OCI-LY1 (cell line): ENCODE data around the gene STAC3.

Source experiments
- H2AFZ ChIP-seq: fragments of 200-600 bp; sonication (generic), shearing (Covaris generic); 2 replicates; pipeline ENCODE4 v1.6.0; 2014; ENCODE audit warnings: antibody characterized with exemption, mild to moderate bottlenecking, low read length
- H3F3A ChIP-seq: fragments of 200-600 bp; sonication (generic), shearing (Covaris generic); 2 replicates; pipeline ENCODE4 v1.6.0; 2014; ENCODE audit warnings: mild to moderate bottlenecking, antibody characterized with exemption, low read length, moderate library complexity; ENCODE audit not compliant: insufficient read depth
- H3K27ac ChIP-seq: fragments of 200-600 bp; sonication (generic); 2 replicates; pipeline ENCODE4 v1.5.1; 2014; ENCODE audit warnings: low read length, mixed run types, mild to moderate bottlenecking, low read depth; ENCODE audit not compliant: poor library complexity, severe bottlenecking
- H3K27me3 ChIP-seq: fragments of 200-600 bp; sonication (generic); 2 replicates; pipeline ENCODE4 v1.6.0; 2014; ENCODE audit warnings: antibody characterized with exemption, mild to moderate bottlenecking, low read length, moderate library complexity; ENCODE audit not compliant: insufficient read depth
- H3K36me3 ChIP-seq: fragments of 200-600 bp; sonication (generic); 2 replicates; pipeline ENCODE4 v1.6.1; 2014; ENCODE audit warnings: mild to moderate bottlenecking, antibody characterized with exemption, low read length, moderate library complexity, mixed read lengths; ENCODE audit not compliant: insufficient read depth
- H3K4me1 ChIP-seq: fragments of 200-600 bp; sonication (generic); 2 replicates; pipeline ENCODE4 v1.5.1; 2014; ENCODE audit warnings: mild to moderate bottlenecking, low read length, moderate library complexity; ENCODE audit not compliant: insufficient read depth, severe bottlenecking
- H3K4me2 ChIP-seq: fragments of 200-600 bp; sonication (generic), shearing (Covaris generic); 2 replicates; pipeline ENCODE4 v1.6.1; 2014; ENCODE audit warnings: low read length
- H3K4me3 ChIP-seq: fragments of 200-600 bp; sonication (generic); 2 replicates; pipeline ENCODE4 v1.5.1; 2014; ENCODE audit warnings: low read length, low read depth, mild to moderate bottlenecking, mixed read lengths; ENCODE audit not compliant: poor library complexity, severe bottlenecking
- H3K79me2 ChIP-seq: fragments of 200-600 bp; shearing (Covaris generic); 2 replicates; pipeline ENCODE4 v1.6.1; 2016; ENCODE audit warnings: mixed run types, low read length, mixed read lengths; ENCODE audit not compliant: insufficient read depth
- H3K9ac ChIP-seq: fragments of 200-600 bp; sonication (generic), shearing (Covaris generic); 2 replicates; pipeline ENCODE4 v1.6.1; 2014; ENCODE audit warnings: mild to moderate bottlenecking, low read length, mixed read lengths
- H3K9me2 ChIP-seq: fragments of 200-600 bp; sonication (generic), shearing (Covaris generic); 2 replicates; pipeline ENCODE4 v1.6.1; 2014; ENCODE audit warnings: low read depth, mild to moderate bottlenecking, low read length, mixed read lengths
- H3K9me3 ChIP-seq: fragments of 200-600 bp; shearing (Covaris generic); 2 replicates; pipeline ENCODE4 v1.6.1; 2014; ENCODE audit warnings: low read length, mixed read lengths
- H4K20me1 ChIP-seq: fragments of 200-600 bp; sonication (generic), shearing (Covaris generic); 2 replicates; pipeline ENCODE4 v1.6.0; 2016; ENCODE audit warnings: mild to moderate bottlenecking, low read length; ENCODE audit not compliant: insufficient read depth
- EZH2 ChIP-seq: fragments of 200-600 bp; sonication (generic), shearing (Covaris generic); IDR thresholded peaks from 2 replicates; pipeline ENCODE4 v1.8.0; 2017; ENCODE audit warnings: borderline replicate concordance, mixed run types, mild to moderate bottlenecking, antibody characterized with exemption, low read length, moderate library complexity, mixed read lengths
- TF ChIP-seq, protein P1 (sequence below): fragments of 200-600 bp; sonication (generic), shearing (Covaris generic); IDR thresholded peaks from 2 replicates; pipeline ENCODE4 v1.5.1; 2017; ENCODE audit warnings: mild to moderate bottlenecking, antibody characterized with exemption, low read length, moderate library complexity, mixed read lengths

STAC3 gene

GRCh38 chr12:57262126-57262822 is 11.3 kb upstream of the STAC3 start:
- H3K4me1 ChIP-seq: peaks cover 4% of the 10 kb centered on the region
- H3K9me3 ChIP-seq: no peaks in the 10 kb centered on the region
- H3K4me2 ChIP-seq: no peak overlapping the region
- no peak overlapping the region for H3K9ac ChIP-seq
- no peak overlapping the region for H3K4me3 ChIP-seq
- peaks cover 44% of the 10 kb centered on the region for H3K36me3 ChIP-seq
- no peaks in the 10 kb centered on the region for H3K79me2 ChIP-seq
- no peak overlapping the region for H3K27ac ChIP-seq
- no peak overlapping the region for H2AFZ ChIP-seq
- no peaks in the 10 kb centered on the region for H3K27me3 ChIP-seq
- H4K20me1 ChIP-seq: no peaks in the 10 kb centered on the region
- no peaks in the 10 kb centered on the region for H3K9me2 ChIP-seq
- no peak for TF ChIP-seq EZH2
- TF ChIP-seq, protein P1, sequence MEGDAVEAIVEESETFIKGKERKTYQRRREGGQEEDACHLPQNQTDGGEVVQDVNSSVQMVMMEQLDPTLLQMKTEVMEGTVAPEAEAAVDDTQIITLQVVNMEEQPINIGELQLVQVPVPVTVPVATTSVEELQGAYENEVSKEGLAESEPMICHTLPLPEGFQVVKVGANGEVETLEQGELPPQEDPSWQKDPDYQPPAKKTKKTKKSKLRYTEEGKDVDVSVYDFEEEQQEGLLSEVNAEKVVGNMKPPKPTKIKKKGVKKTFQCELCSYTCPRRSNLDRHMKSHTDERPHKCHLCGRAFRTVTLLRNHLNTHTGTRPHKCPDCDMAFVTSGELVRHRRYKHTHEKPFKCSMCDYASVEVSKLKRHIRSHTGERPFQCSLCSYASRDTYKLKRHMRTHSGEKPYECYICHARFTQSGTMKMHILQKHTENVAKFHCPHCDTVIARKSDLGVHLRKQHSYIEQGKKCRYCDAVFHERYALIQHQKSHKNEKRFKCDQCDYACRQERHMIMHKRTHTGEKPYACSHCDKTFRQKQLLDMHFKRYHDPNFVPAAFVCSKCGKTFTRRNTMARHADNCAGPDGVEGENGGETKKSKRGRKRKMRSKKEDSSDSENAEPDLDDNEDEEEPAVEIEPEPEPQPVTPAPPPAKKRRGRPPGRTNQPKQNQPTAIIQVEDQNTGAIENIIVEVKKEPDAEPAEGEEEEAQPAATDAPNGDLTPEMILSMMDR: no peak
- no peaks in the 10 kb centered on the region for H3F3A ChIP-seq

DNA sequence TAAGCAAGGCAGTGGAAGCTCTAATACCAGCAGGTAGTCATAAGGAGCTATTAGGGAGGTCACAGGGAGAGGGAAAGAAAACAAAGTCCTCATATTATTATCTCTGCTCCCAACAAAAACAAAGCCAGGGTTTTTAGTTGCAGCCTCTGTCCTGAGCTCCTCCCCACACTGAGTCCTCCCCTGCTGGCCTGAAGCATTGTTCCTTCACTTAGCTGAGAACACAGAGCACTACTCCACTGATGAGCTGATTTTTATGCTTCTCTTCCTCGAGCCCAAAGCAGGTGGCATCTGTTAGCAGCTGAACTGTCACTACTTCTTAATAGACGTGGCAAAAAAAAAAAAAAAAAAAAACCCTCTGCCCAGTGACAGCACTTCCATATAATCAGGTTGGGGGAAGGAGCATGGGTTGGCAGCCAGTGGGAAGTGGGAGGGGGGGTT is 10.5 kb upstream of the STAC3 start:
- Histone ChIP-seq H3K79me2 (no peaks in the 10 kb centered on the region), H3K27me3 (no peaks in the 10 kb centered on the region), H2AFZ (no peak overlapping the region), H3K4me3 (no peak overlapping the region), H3K9me3 (no peaks in the 10 kb centered on the region), H3K27ac (no peak overlapping the region), H4K20me1 (no peaks in the 10 kb centered on the region), H3K36me3 (peaks cover 43% of the 10 kb centered on the region), H3K4me1 (peaks cover 4% of the 10 kb centered on the region), H3K4me2 (no peak overlapping the region), H3K9me2 (no peaks in the 10 kb centered on the region), H3F3A (no peaks in the 10 kb centered on the region), H3K9ac (no peak overlapping the region)
- TF ChIP-seq, protein P1: no peak

- H3K4me2 ChIP-seq: no peak overlapping the region
- H3K79me2 ChIP-seq: no peaks in the 10 kb centered on the region
- H3K27me3 ChIP-seq: no peaks in the 10 kb centered on the region
- TF ChIP-seq, protein P1: no peak
- no peak for TF ChIP-seq EZH2
- H3K4me3 ChIP-seq: no peak overlapping the region
- peaks cover 50% of the 10 kb centered on the region for H3K36me3 ChIP-seq
- no peaks in the 10 kb centered on the region for H3K9me3 ChIP-seq
- no peak overlapping the region for H3K9ac ChIP-seq
- H4K20me1 ChIP-seq: no peaks in the 10 kb centered on the region
- peaks cover 4% of the 10 kb centered on the region for H3K4me1 ChIP-seq
- H3F3A ChIP-seq: no peaks in the 10 kb centered on the region
- no peak overlapping the region for H3K27ac ChIP-seq
- no peak overlapping the region for H2AFZ ChIP-seq
- no peaks in the 10 kb centered on the region for H3K9me2 ChIP-seq
Observed at GRCh38 chr12:57260366-57260765, 9.4 kb upstream of the STAC3 start.
